GOT3 (cell line): ENCODE data around the gene NKD1.

Experiments used
- DNase-seq: peaks from one replicate; lab custom pipeline; 2025; ENCODE audit warnings: mixed read lengths; lab: John Stamatoyannopoulos, UW

NKD1 gene

DNA sequence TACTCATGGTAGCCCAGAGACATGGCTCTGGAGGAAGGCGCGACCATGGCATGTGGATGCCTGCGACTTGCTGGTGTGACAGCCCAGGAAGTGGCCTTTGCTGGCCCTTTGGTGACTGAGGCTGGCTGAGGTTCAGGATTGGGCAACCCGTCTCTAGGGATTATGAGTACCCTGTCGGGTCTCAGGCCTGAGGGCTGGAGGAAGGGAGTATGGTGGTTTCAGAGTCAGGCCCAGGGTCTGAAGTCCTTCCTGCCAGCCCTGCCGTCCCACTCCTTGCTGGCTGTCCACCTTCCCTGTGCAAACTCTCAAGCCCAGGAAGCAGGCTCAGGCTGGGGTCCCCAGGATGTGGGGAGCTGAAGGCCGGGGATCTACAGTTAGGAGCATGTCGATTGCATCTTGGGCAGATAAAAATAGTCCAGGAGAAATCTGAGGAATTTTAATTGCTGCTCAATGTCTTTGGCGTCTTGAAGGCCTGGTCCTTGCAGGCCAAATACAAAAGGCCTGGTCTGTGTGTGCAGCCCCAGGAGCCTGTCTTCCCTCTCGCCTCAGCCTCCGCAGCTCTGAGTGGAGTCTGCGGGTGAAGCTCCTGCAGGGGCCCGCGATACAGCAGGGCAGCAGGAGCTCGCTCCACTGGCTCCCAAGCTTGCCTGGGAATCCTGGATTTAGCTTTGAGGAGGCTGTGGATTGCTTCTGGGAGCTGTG lies 52.5 kb downstream of the NKD1 start:
- DNase-seq = no peak

- no peak for DNase-seq
Observed at GRCh38 chr16:50601341-50601740, 53.1 kb downstream of the NKD1 start.

- DNase-seq = no peak
Observed at GRCh38 chr16:50602126-50602525, 53.9 kb downstream of the NKD1 start.

- DNase-seq = no peak
Observed at GRCh38 chr16:50602531-50603205, 54.5 kb downstream of the NKD1 start.

GRCh38 chr16:50603206-50604064 lies 55.2 kb downstream of the NKD1 start:
- no peak for DNase-seq

- DNase-seq = no peak
Observed at GRCh38 chr16:50604065-50604418, 55.8 kb downstream of the NKD1 start.

DNA sequence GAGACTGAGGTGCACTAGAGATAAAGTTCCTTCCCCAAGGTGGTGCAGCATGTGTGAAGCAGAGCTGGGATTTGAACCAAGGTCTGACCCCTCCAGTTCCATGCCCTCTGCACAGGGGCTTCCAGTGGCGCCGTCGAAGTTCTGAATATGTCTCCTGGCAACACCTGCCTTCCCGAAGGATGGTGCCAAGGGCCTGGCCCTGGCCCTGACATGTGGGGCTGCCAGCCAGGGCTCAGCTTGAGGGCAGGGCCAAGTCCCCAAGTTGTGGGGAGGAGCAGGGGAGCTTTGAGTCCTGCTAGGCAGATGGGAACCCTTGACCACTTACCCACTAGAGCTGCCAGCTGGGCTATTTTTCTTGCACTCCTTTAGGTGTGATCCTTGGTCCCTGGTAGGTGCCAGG lies 56.4 kb downstream of the NKD1 start:
- DNase-seq = no peak

GRCh38 chr16:50605733-50606430 lies 57.7 kb downstream of the NKD1 start:
- DNase-seq = no peak

DNA sequence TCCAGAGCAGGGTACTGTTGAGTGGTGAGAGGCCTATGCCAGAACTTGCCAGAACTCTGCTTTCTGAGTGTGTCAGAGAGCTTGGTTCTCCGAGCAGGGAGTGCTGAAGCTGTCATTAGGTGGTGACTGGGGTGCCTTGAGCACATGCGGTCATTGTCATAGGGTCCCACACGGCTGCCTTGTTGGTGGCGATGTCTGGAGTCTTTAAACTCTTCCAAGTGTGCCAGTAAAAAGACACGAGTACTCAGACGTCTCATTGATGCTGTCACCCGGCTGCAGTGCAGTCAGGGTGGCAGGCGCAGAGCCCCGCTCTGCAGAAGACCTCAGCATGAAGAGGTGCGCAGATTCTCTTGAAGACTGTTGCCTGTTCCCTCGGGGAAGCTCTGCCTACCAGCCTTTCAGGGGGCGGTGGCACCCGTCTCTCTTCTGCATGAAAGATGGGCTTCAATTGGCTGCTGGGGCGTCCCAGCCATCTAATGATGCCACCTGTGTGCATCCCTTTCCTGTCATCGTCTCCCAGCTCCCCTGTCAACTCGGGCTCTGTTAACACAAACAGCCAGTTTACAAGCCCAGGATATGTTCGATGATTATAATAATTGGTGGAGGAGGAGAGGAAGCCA lies 58.3 kb downstream of the NKD1 start:
- no peak for DNase-seq

DNA sequence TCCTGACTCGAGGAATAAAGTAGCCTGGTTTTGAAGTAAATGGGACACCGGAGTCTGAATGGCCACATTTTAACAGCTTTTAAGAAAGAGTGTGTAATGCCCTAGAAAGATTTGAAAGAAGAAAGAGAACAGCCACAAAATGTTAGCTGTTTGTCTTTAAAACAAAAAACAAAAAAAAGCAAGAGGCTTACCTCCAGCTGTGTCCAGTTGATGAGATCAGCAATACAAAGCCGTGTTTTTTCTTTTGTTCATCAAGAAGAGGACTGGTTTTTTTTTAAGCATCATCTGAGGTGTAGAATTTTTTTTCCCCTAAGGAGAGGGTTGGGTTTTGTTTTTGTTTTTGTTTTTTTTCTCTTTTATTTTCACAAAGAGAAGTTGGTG lies 58.8 kb downstream of the NKD1 start:
- no peak for DNase-seq

DNA sequence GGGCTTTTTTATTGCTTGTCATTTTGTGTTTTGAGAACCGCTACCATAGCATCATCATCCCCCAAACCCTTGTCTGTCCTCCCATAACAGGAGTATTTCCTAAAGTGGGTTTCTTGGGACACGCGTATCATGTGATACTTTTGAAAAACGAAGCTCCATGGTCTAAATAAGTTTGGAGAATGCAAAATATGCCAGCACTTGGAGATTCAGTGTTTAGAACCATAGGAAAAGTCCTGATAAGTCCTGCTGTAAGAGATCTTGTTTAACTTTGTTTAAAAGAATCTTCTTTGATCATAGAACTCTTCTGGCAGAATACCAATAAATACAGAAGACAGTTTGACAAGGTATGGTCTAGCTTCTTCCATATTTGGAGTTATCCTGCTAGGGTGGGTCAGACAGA lies 59.3 kb downstream of the NKD1 start:
- no peak for DNase-seq

DNA sequence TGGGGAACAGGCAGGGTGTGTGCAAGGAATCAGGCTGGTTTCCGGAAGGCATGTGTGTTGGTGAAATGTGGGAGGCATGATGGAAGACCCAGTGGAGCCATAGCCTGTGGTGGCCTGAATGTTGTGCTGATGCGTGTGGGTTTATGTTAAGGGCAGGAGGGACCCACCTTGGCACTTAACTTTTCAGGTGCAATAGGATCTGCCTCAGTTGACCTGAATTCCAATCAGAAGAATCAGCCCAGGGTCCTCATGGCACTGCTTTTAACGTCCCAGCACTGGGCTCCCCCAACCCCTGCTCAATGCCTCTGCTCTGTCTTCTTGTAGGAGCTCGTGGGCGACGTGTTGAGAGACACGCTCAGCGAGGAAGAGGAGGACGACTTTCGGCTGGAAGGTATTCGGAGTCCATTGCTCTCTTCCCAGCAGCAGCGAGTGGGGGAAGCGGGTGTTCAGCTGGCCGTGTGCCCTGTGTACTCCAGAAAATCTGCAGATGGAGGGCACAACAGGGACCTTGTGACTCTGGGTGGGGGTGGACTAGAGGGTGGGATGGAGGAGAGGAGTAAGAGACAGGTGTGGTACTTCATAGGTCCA lies 59.9 kb downstream of the NKD1 start:
- DNase-seq = no peak

- DNase-seq = no peak
Observed at GRCh38 chr16:50609049-50609448, 60.9 kb downstream of the NKD1 start.

- DNase-seq = no peak
Observed at GRCh38 chr16:50609471-50609870, 61.3 kb downstream of the NKD1 start.

DNA sequence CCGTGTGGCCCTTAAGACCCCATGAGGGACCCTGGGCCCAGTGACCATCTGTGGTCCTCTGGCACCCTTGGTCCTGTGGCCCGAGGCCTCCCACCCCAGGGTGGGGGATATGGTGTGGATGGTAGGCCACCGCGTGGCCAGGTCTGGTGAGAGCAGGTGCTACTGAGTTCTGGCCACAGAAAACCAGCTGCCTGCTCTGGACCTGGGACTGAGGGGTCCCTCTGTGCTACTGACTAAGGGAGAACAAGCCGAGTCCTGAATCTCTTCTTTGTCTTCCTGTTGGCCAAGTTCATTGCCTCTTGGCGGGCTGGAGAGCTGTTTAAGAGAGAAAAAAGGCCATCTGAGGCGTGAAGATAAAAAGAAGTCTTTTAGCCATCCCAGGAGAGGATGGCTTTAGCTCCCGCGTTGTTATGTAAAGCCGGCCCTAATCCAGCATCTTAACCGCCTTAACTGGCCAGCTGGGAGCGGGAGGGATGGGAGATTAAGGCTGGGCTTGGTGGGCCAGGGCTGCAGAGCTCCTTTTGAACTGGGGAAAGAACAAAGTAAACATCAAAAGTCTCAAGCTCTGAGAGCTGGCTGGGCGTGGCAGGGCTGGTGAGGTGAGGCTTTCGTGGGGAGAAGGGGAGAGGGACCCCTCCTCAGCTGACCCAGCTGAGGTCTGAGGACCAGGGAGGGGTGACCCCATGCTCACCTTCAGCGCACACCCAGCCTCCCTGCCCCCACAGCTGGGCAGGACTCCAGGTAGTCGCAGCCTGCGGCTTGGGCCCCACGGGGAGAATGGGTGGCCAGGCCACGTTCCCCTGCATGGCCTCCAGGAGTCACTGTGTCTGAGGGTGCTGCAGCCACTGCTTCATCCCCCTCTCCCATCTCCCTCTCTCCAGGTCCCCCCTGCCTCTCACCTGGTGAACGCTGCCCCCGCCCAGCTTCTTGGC lies 62.4 kb downstream of the NKD1 start:
- DNase-seq = no peak

DNA sequence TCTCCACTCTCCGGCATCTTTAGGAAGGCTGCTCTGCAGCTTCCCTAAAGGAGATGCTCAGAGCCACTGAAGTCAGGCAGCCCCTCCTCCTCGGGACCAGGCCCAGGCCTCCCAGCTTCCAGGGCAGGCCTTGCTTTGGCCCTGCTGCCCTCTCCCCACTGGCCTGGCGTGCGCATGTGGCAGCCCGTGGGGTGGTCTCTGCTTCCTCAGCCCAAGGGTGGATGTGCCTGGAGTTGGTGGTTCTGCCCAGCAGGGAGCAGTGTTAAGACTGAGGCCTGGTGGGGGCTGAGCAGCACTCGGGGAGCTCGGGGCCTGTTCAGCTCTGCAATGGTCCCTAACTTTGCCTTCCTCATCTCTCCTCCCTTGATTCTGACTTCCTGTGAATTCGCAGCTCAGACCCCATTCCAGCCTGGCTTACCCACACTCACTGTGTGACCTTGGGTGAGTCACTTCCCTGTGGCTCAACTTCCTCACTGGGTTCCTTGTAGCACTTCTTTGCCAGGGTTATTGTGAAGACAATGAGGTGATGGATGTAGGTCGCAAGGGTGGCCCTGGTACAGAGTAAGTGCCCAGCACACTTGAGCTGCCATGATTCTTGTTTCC lies 63.2 kb downstream of the NKD1 start:
- DNase-seq = no peak

GRCh38 chr16:50611995-50612848 lies 64.0 kb downstream of the NKD1 start:
- DNase-seq = no peak

GRCh38 chr16:50612849-50613198 lies 64.6 kb downstream of the NKD1 start:
- DNase-seq = no peak

- no peak for DNase-seq
Observed at GRCh38 chr16:50613281-50613963, 65.2 kb downstream of the NKD1 start.
